Stimulated activated CD4-positive, alpha-beta T cell treated with anti-CD3 and anti-CD28 coated beads, Interleukin-15, amount 100 ng/mL, for 48 hours (primary cell): ENCODE measurements around the gene TMUB1.

Experiments used
- DNase-seq, 2 donors: peaks; one replicate each; pipeline ENCODE4 v3.0.0-alpha.2; 2020; ENCODE audit warnings: low read depth in 2 of 2

TMUB1 gene

GRCh38 chr7:151103973-151104372, 20.7 kb upstream of the TMUB1 start:
- no peak for DNase-seq

- no peak for DNase-seq
Measured at GRCh38 chr7:151102991-151103390, 19.7 kb upstream of the TMUB1 start.

DNA sequence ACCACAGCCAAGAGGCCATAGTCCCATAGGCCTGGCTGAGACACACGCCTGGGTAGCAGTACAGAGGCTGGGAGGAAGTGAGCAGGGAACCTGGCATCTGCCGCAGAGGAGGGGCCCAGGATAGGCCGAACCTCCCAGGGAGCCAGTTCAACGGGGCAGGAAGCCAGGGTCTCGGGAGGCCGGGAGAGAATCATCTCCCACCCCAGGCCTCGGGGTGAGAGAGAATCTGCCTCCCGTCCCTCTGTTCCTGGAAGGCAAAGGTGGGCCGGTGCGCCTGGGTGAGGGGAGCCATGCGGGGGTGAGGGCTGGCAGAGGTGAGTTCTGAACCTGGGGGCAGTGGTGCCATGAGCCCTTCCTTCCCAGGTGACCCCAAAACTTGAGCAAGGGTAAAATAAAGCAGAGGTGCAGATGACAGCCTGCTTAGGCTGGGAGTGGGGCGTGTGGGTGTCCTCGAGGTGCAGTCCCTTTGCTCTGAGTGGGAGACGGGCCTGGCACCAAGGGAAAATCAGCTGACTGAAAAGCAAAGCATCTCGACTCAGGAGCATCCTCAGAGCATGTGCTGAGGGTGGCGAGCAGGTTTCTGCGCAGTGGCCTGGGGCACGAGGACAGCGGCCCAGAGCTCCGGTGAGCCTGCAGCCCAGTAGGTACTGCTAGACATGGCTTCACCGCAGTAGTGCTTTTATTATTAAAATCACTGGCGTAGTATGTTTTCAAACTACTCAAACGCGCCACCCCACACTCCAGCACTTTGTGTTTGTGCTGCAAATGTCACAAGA, 18.5 kb upstream of the TMUB1 start:
- DNase-seq, result no peak

DNA sequence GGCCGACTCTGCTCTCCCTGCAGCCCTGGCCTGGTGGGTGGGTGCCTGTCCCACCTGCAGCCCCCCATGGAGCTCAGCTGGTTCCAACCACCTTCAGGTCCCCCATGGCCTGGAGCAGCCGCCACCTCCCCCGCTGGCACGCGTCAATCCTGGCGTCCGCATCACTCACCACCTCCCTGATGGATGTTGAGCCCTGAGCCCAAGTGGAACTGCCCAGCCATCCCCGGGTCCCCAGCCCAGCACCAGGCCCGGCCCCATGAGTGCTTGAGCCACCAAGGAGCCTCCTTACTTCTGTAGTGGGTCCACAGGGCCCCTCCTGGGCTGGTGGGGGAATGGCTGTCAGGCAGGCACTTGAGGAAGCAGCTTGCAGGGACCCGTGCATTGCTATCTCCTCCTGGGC, 17.6 kb upstream of the TMUB1 start:
- DNase-seq, result no peak

DNA sequence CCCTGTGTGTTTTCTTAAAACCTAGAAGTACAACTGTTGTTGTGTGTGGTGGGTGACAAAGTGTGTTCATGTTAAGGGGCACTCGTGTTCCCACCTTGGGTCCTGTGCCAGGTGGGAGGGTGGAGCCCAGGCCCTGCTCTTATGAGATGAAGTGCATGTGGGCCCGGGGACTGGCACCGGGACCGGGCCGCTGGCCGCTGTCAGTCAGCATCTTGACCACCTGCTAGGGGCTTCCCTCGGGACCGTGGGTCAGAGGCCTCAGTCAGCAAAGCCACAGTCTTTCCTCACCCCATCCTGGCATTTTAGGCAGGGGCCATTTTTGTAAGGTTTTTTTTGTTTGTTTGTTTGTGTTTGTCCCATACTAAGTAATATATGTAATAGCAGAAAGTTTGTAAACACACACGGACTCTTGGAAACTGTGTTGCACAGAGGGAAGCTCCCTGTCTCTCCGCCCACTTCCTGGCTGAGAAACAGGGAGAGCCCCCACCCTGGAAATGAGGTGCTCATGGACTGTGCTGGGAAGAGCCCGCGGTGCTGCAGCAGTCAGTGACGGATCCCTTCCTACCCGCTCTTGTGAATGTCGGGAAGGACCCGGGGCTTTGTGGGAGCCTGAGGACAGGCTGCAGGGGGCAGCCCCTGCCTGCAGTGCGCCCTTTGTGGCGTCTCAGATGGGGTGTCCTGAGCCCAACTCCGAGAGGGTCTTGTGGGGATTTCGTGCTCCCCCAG, 16.4 kb upstream of the TMUB1 start:
- no peak for DNase-seq

DNA sequence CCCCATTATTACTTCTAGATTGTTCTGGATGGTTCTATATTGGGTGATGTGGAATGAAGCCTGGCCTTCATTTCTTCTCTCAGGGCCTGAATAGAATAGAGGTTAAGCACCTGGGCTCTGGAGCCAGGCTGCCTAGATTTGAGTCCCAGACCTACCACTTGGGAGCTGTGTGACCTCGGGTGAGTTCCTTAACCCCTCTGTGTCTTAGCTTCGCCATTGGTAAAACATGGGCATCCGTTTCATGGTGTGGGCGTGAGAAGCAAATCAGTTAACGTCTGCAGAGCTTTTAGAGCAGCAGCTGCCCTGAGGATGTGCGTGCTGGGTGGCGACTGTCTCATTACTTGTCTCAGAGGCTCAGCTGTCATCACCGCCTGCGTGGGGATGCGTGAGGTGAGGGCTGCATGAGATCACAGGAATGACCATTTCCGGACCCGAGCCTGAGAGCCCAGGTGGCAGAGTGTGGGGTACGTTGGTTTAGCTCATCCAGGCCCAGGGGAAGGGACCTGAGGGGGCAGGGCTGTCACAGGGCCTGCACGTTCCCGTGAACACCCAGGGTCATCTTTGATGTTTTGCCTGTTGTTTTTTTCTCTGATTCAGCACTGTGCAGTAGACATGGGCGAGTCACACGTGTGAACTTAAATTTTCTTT, 12.7 kb upstream of the TMUB1 start:
- no peak for DNase-seq

DNA sequence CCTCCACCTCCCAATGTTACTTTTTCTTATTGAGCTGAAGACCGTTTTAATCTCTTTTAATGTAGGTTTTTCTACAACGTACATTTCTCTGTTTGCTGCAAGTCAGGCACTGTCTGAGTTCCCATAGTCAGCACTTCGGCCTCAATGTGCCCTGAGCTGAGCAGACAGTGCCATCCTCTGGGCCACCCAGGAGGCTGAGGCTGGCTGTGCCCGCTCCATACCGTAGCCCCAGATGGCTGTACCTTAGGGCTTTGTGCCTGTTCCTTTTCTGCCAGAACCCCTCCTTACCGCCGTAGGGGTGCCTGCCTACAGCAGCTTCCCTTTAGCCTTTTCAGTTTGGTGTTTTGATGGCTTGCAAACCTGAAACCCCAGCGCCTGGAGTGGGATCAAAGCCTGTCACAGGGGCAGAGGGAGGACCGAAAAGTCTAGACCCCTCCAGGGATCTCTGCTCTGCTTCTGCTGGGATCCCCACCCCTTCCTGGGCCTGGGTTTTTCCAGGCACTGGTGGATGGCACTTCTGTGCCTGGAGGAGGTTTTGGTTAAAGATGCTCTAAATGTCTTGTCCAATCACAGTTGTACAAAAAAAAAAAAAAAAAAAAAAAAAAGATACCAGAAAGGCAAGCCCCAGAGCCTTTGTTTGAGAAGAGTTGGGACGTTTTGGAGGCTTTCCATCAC, 12.0 kb upstream of the TMUB1 start:
- DNase-seq, result no peak

GRCh38 chr7:151094675-151095074, 11.4 kb upstream of the TMUB1 start:
- DNase-seq, result no peak

DNA sequence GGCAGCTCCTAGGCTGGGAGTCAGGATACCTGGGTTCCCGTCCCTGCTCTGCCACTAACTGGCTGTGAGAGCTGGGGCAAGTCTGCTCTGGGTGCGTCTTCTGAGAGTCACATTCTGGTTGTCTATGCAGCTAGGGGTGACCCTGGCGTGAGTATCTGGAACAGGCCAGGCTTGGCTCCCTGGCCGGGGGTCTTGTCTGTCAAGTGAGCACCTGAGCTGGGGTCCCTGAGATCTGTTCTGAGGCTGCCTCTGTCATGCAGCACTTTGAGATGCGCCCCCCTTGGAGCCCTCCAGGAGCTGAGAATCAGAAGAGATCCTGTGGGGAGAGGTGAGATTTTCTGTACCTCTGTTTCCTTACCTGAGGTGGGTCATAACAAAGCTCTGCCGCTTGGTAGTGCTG, 10.5 kb upstream of the TMUB1 start:
- DNase-seq, result no peak

GRCh38 chr7:151091988-151092387, 8.7 kb upstream of the TMUB1 start:
- no peak for DNase-seq

GRCh38 chr7:151091431-151091830, 8.1 kb upstream of the TMUB1 start:
- no peak for DNase-seq

- no peak for DNase-seq
Measured at GRCh38 chr7:151091003-151091402, 7.7 kb upstream of the TMUB1 start.

- DNase-seq, result no peak
Measured at GRCh38 chr7:151089893-151090730, 6.8 kb upstream of the TMUB1 start.

DNA sequence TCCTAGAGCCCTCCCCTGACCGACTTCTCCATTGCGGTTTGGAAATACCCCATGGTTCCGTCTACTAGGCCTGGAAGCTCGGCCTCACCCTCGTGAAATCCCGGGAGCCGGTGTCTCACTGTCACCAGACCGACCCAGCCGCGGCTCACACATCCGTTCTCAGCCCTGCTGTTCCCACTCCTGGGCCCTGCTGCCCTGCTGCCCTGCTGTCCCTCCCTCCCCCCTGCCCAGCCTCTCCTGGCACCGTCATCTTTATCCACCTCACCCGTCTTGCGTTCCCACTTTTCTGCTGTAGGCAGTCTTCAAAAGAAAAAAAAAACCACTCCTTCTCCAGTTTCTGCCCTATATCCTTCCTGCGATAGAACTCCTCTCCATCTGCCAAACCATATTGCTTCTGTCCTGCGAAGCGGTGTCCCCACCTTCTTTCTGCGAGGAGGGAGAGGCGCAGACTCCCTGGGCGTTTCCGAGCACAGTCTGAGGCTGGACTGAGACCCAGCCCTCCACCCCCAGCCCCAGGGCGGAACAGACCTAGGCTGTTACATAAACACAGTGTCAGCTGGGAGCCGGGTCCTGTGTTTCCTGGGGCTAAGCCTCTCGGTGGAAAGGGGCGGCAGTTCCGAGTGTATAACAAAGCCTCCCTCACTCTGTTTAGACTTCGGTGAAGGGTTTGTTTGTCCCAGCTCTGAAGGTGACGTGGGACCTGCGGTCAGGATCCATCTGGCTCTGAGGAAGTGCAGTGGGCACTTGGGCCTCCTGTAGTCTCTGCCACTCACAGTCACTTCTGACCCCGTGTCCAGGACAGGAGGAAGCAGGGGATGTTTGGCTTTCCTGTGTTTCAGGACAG, 5.8 kb upstream of the TMUB1 start:
- DNase-seq, result no peak

- DNase-seq, result no peak
Measured at GRCh38 chr7:151088019-151088855, 4.9 kb upstream of the TMUB1 start.

DNA sequence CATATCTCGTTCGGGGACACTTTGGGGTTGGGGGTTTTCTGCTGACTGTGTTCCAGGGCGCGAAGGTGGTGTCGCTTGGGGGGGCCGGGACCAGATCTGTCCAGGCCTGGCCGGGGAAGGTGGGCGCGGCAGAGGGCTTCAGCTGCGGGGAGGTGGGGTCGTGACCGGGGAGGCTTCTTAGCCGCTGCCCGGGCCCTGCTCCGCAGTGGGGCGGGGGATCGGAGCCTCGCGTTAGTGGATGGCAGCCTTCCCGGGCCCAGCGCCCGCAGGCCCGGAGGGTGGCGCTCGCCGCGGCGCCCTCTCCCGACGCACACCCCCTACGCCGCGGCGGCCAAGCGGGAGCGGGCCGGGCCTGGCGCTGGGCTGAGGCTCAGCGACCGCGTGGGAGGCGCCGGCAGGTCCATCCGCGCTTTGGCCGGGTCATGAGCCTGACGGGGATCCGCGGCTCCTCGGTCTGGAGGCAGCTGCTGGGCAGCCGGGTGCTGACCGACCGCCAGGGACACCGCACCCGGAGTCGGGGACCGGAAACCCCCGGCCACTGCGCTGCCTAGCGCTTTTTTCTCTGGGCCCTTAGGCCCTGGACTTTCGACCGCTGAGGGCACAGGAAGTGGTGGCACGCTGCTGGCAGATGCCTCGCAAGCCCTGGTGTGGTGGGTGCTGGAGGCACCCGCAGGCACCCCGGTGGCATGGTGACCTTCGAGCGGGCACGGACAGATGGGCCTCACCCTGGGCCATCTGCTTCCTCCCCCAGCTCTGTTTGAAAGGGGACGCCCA, 4.1 kb upstream of the TMUB1 start:
- no peak for DNase-seq

- no peak for DNase-seq
Measured at GRCh38 chr7:151086802-151087244, 3.5 kb upstream of the TMUB1 start.
